A549 (cell line): ENCODE results near the gene KRTAP1-4.

Experiments used
- CBX8 ChIP-seq: fragments of 200-600 bp; sonication (generic); IDR thresholded peaks from 2 replicates; pipeline ENCODE4 v1.6.1; 2016
- RCOR1 ChIP-seq: fragments of 150-350 bp; IDR thresholded peaks from 2 replicates; pipeline ENCODE4 v1.6.1; 2014; ENCODE audit warnings: antibody characterized with exemption, low read length, low read depth
- ZFP36 ChIP-seq: fragments of 450-650 bp; IDR thresholded peaks from 2 replicates; pipeline ENCODE4 v1.6.1; 2014; ENCODE audit warnings: borderline replicate concordance; ENCODE audit not compliant: partially characterized antibody
- TF ChIP-seq, protein P1 (sequence below): IDR thresholded peaks from 2 replicates; pipeline ENCODE4 v1.6.1; 2012
- TF ChIP-seq, protein P2 (sequence below): fragments of >200 bp; sonication (Bioruptor Twin); formaldehyde crosslinking; IDR thresholded peaks from 3 replicates; pipeline ENCODE4 v1.5.1; 2016

DNA sequence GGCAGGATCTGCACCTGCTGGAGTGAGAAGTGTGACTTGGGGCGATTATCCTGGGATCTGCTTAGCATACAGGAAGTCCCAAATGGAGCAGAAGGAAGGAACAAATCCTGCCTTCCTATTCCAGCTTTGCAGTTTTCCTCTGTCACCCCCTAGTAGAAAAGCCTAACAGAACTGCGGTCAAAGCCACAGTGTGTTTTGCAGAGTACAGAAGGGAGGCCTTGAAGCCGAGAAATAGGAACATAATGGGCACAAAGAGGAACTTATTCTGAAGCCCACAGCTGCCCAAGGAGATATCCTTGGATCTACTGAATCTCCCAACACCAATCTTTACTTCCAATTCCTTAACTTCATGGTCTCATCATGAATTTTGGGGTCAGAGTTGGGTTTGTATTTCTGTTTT lies 11.5 kb downstream of the KRTAP1-4 start:
- TF ChIP-seq, protein P1, sequence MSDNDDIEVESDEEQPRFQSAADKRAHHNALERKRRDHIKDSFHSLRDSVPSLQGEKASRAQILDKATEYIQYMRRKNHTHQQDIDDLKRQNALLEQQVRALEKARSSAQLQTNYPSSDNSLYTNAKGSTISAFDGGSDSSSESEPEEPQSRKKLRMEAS = no peak
- no peak for TF ChIP-seq ZFP36
- no peak for TF ChIP-seq RCOR1
- TF ChIP-seq, protein P2, sequence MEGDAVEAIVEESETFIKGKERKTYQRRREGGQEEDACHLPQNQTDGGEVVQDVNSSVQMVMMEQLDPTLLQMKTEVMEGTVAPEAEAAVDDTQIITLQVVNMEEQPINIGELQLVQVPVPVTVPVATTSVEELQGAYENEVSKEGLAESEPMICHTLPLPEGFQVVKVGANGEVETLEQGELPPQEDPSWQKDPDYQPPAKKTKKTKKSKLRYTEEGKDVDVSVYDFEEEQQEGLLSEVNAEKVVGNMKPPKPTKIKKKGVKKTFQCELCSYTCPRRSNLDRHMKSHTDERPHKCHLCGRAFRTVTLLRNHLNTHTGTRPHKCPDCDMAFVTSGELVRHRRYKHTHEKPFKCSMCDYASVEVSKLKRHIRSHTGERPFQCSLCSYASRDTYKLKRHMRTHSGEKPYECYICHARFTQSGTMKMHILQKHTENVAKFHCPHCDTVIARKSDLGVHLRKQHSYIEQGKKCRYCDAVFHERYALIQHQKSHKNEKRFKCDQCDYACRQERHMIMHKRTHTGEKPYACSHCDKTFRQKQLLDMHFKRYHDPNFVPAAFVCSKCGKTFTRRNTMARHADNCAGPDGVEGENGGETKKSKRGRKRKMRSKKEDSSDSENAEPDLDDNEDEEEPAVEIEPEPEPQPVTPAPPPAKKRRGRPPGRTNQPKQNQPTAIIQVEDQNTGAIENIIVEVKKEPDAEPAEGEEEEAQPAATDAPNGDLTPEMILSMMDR = no peak
- TF ChIP-seq CBX8 = no peak
